ENCODE results near the gene NPTN. TPM values are rescaled to one million over a fixed set of nuclear protein-coding genes. Genes with fewer than 3 reads are reported as not detected.

Gene NPTN
- polyA plus RNA-seq, 1 donor (not counting 4 experiments of a cell fraction or from before 2014, with no cell fraction given), result 223 TPM

GRCh38 chr15:73538123-73538522 lies 95.1 kb downstream of the NPTN start:
- H3K9me3 ChIP-seq (ENCODE audit: control insufficient read depth, low read depth, low read length), result no peaks in the 10 kb centered on the region
- H3K9ac ChIP-seq (ENCODE audit: control insufficient read depth, extremely low read depth, insufficient read depth, low read length), result no peak overlapping the region
- no peak overlapping the region for H3K27ac ChIP-seq (ENCODE audit: control insufficient read depth, insufficient read depth, low read length)
- no peak overlapping the region for H3K4me2 ChIP-seq (ENCODE audit: control insufficient read depth, extremely low read depth, insufficient read depth, low read depth, low read length)
- H3K36me3 ChIP-seq (ENCODE audit: control insufficient read depth in 2 of 2, extremely low read depth in 1 of 2, insufficient read depth in 2 of 2, low read length in 2 of 2), result no peaks in the 10 kb centered on the region
- no peak for TF ChIP-seq CTCF (optimal IDR thresholded peaks at IDR 0.05 in 1 of 3, IDR thresholded peaks at IDR 0.05 in 1 of 3, conservative IDR thresholded peaks at IDR 0.05 in 1 of 3; ENCODE audit: extremely low read depth in 1 of 3, insufficient read depth in 2 of 3, low read length in 3 of 3)
- no peak for TF ChIP-seq EZH2 (IDR thresholded peaks at IDR 0.05; ENCODE audit: low read length)
- no peak overlapping the region for H3K4me3 ChIP-seq (ENCODE audit: control insufficient read depth in 2 of 3, extremely low read depth in 1 of 3, insufficient read depth in 2 of 3, low read depth in 1 of 3, low read length in 3 of 3)
- FAIRE-seq (no peak), DNase-seq (ENCODE audit: low read depth, low spot score) (no peak)
- H2AFZ ChIP-seq (ENCODE audit: control insufficient read depth, low read length), result no peak overlapping the region
- H3K79me2 ChIP-seq (ENCODE audit: control insufficient read depth, insufficient read depth, low read length), result no peaks in the 10 kb centered on the region
- dilution Hi-C loops (cut with MboI; ENCODE audit: extremely low pct_ligation_motif_present, low sequenced_read_pairs), result no loop called here
- H3K27me3 ChIP-seq (ENCODE audit: control insufficient read depth, extremely low read depth, insufficient read depth, low read length), result no peaks in the 10 kb centered on the region
- H4K20me1 ChIP-seq (ENCODE audit: control insufficient read depth, extremely low read depth, insufficient read depth, low read length), result no peaks in the 10 kb centered on the region
- H3K4me1 ChIP-seq (ENCODE audit: control insufficient read depth, extremely low read depth, insufficient read depth, low read length), result peaks cover 6% of the 10 kb centered on the region
- H3K9me1 ChIP-seq (ENCODE audit: control insufficient read depth, extremely low read depth, insufficient read depth, low read length), result no peaks in the 10 kb centered on the region

GRCh38 chr15:73530649-73531048 lies 102.5 kb downstream of the NPTN start:
- Histone ChIP-seq H3K27ac (ENCODE audit: control insufficient read depth, insufficient read depth, low read length) (no peak overlapping the region), H3K27me3 (ENCODE audit: control insufficient read depth, extremely low read depth, insufficient read depth, low read length) (no peaks in the 10 kb centered on the region), H3K36me3 (ENCODE audit: control insufficient read depth in 2 of 2, extremely low read depth in 1 of 2, insufficient read depth in 2 of 2, low read length in 2 of 2) (no peaks in the 10 kb centered on the region), H3K9me1 (ENCODE audit: control insufficient read depth, extremely low read depth, insufficient read depth, low read length) (no peaks in the 10 kb centered on the region), H3K4me3 (ENCODE audit: control insufficient read depth in 2 of 3, extremely low read depth in 1 of 3, insufficient read depth in 2 of 3, low read depth in 1 of 3, low read length in 3 of 3) (no peak overlapping the region), H3K4me2 (ENCODE audit: control insufficient read depth, extremely low read depth, insufficient read depth, low read depth, low read length) (no peak overlapping the region), H3K4me1 (ENCODE audit: control insufficient read depth, extremely low read depth, insufficient read depth, low read length) (no peaks in the 10 kb centered on the region), H3K9ac (ENCODE audit: control insufficient read depth, extremely low read depth, insufficient read depth, low read length) (no peak overlapping the region), H3K9me3 (ENCODE audit: control insufficient read depth, low read depth, low read length) (no peaks in the 10 kb centered on the region), H4K20me1 (ENCODE audit: control insufficient read depth, extremely low read depth, insufficient read depth, low read length) (no peaks in the 10 kb centered on the region), H2AFZ (ENCODE audit: control insufficient read depth, low read length) (no peak overlapping the region), H3K79me2 (ENCODE audit: control insufficient read depth, insufficient read depth, low read length) (no peaks in the 10 kb centered on the region)
- dilution Hi-C loops (cut with MboI; ENCODE audit: extremely low pct_ligation_motif_present, low sequenced_read_pairs), result no loop called here
- no peak for FAIRE-seq
- DNase-seq (ENCODE audit: low read depth, low spot score), result no peak
- TF ChIP-seq EZH2 (IDR thresholded peaks at IDR 0.05; ENCODE audit: low read length), result no peak
- no peak for TF ChIP-seq CTCF (optimal IDR thresholded peaks at IDR 0.05 in 1 of 3, IDR thresholded peaks at IDR 0.05 in 1 of 3, conservative IDR thresholded peaks at IDR 0.05 in 1 of 3; ENCODE audit: extremely low read depth in 1 of 3, insufficient read depth in 2 of 3, low read length in 3 of 3)

Data from keratinocyte (primary cell).